ENCODE measurements around the gene LTB4R2. TPM values are rescaled to one million over a fixed set of nuclear protein-coding genes. Genes with fewer than 3 reads are reported as not detected.

The LTB4R2 gene
- total RNA-seq, 6 experiments from 2014 or later: 1.8 to 5.8 (median 3.5) TPM

DNA sequence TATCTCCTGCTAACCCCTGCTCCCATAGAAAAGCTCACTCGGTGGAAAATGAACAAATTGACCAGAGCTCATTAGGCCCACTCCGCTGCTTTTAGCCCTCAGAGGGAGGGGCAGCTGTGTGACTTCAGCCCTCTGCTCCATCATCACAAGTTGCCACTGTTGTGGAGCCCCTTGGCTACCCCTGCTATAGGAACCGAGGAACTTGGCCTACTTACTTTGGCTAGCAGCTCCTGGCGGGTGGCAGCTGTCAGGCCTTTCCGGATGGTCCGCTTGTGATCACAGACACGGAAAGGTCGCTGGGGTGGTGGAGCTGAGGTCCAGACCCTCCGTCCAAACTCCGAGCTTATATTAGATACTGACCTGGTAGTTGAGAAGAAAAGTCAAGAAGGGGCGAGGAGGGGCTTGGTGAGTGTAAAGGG lies 2.8 kb upstream of the LTB4R2 start:
- intact Hi-C loops (cut with DNase I): no loop called here
- H3K4me3 ChIP-seq: peak overlapping the region; percentile 41 to 68 (median 65)
- peaks cover 4 to 44% (median 18%) of the 10 kb centered on the region in 4 donors for H3K36me3 ChIP-seq
- H3K9me3 ChIP-seq: no peaks in the 10 kb centered on the region
- H3K4me1 ChIP-seq: peaks cover 0 to 86% (median 39%) of the 10 kb centered on the region in 4 donors
- peak overlapping the region; percentile 78 to 98 (median 93) for H3K27ac ChIP-seq
- H3K27me3 ChIP-seq: no peaks in the 10 kb centered on the region
- 34% methylated on average over 10 of the region's 11 CpGs for WGBS (ENCODE audit: insufficient coverage, low coverage, low lambda C conversion rate, missing lambda C conversion rate)
- TF ChIP-seq, protein P1, sequence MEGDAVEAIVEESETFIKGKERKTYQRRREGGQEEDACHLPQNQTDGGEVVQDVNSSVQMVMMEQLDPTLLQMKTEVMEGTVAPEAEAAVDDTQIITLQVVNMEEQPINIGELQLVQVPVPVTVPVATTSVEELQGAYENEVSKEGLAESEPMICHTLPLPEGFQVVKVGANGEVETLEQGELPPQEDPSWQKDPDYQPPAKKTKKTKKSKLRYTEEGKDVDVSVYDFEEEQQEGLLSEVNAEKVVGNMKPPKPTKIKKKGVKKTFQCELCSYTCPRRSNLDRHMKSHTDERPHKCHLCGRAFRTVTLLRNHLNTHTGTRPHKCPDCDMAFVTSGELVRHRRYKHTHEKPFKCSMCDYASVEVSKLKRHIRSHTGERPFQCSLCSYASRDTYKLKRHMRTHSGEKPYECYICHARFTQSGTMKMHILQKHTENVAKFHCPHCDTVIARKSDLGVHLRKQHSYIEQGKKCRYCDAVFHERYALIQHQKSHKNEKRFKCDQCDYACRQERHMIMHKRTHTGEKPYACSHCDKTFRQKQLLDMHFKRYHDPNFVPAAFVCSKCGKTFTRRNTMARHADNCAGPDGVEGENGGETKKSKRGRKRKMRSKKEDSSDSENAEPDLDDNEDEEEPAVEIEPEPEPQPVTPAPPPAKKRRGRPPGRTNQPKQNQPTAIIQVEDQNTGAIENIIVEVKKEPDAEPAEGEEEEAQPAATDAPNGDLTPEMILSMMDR (IDR thresholded peaks at IDR 0.05): no peak
- TF ChIP-seq POLR2A (IDR thresholded peaks at IDR 0.05): no peak
- DNase-seq (peak in 1 of 3 donors; percentile 53), ATAC-seq (no peak)

DNA sequence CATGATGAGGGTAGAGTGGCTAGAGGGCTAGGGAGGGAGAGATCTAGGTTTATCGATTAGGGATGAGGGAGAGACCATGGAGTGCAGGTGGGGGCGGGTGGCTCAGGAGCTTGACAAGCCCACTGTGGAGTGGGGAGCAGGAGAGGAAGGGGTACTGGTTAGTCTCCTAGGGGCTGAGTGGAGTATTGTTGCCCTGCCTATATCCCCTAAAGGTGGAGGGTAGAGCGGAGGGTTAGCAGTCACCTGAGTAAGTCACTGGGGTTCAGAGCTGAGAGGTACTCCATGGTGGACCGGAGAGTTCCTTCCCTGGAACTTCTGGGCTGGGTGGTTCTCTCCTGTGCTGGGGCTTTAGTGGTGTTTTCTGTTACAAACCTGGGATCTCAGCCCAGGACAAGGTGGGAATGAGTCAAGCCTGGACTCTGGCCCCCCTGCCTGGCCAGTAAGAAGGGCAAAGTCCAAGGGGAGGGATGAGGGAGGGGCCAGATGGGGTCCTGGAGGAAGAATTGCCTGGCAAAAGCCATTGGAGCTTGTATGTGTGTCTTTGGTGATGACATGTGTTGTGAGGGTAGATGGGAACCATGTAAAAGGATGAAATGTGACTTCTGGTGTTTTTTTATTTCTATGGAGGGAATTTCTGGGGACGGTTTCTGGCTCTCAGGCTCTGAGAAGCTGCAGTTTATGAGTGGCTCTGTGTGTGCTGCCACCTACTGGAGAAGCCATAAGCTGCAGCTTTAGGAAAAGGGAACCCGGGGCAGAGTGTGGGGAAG lies 2.2 kb upstream of the LTB4R2 start, which contains the start of gene CIDEB:
Gene CIDEB, minus strand, starts transcription at position 403 of the 767 bp plus-strand sequence. Its CDS starts 119 bp downstream, at position 284.
- Histone ChIP-seq H3K36me3 (peaks cover 4 to 38% (median 17%) of the 10 kb centered on the region in 4 donors), H3K4me3 (peak within 1 kb of the TSS; percentile 41 to 68 (median 65)), H3K27me3 (no peaks in the 10 kb centered on the region), H3K27ac (peak within 1 kb of the TSS; percentile 78 to 98 (median 93)), H3K4me1 (peaks cover 0 to 88% (median 38%) of the 10 kb centered on the region in 4 donors), H3K9me3 (no peaks in the 10 kb centered on the region)
- intact Hi-C loops (cut with DNase I): no loop called here
- ATAC-seq: peak; percentile 56 to 75 (median 72)
- peak; percentile 93 for TF ChIP-seq POLR2A (IDR thresholded peaks at IDR 0.05)
- TF ChIP-seq, protein P1 (IDR thresholded peaks at IDR 0.05): peak; percentile 84 to 97 (median 92)
- DNase-seq: peak; percentile 80 to 92 (median 85)
- WGBS (ENCODE audit: insufficient coverage, low coverage, low lambda C conversion rate, missing lambda C conversion rate): 24% methylated on average over 6 of the region's 6 CpGs

- TF ChIP-seq POLR2A (IDR thresholded peaks at IDR 0.05): no peak
- TF ChIP-seq, protein P1 (IDR thresholded peaks at IDR 0.05): no peak
- peak in 2 of 3 donors; percentile 58 to 73 for DNase-seq
- Histone ChIP-seq H3K4me3 (peak overlapping the region in 2 of 3 donors; percentile 20 to 65), H3K36me3 (peaks cover 4 to 34% (median 17%) of the 10 kb centered on the region in 4 donors), H3K27ac (peak overlapping the region; percentile 78 to 98 (median 93)), H3K27me3 (no peaks in the 10 kb centered on the region), H3K4me1 (peaks cover 0 to 82% (median 36%) of the 10 kb centered on the region in 4 donors), H3K9me3 (no peaks in the 10 kb centered on the region)
- intact Hi-C loops (cut with DNase I): no loop called here
- 45% methylated on average over 5 of the region's 7 CpGs for WGBS (ENCODE audit: insufficient coverage, low coverage, low lambda C conversion rate, missing lambda C conversion rate)
- ATAC-seq: no peak
Measured at GRCh38 chr14:24308342-24309124, 1.4 kb upstream of the LTB4R2 start.

- TF ChIP-seq, protein P1 (IDR thresholded peaks at IDR 0.05): no peak
- TF ChIP-seq POLR2A (IDR thresholded peaks at IDR 0.05): no peak
- intact Hi-C loops (cut with DNase I): no loop called here
- Histone ChIP-seq H3K4me3 (peak overlapping the region; percentile 43 to 64 (median 48)), H3K9me3 (no peaks in the 10 kb centered on the region), H3K4me1 (peaks cover 0 to 65% (median 31%) of the 10 kb centered on the region in 4 donors), H3K36me3 (peaks cover 0 to 17% (median 10%) of the 10 kb centered on the region in 4 donors), H3K27me3 (no peaks in the 10 kb centered on the region), H3K27ac (peak overlapping the region; percentile 80 to 98 (median 93))
- WGBS (ENCODE audit: insufficient coverage, low coverage, low lambda C conversion rate, missing lambda C conversion rate): 15% methylated on average over 2 of the region's 5 CpGs
- DNase-seq (peak; percentile 69 to 90 (median 84)), ATAC-seq (peak; percentile 19 to 54 (median 42))
Measured at GRCh38 chr14:24310265-24310645, 315 bp downstream of the LTB4R2 start.

Data from right lobe of liver (tissue), 6 donors.